Measurements from ENCODE around the gene MAP7.
"Not testable (repeated sequence)": the region's sequence is repeated elsewhere in the genome, so short reads cannot be mapped to it uniquely, and the experiment has no call there.

Gene MAP7

GRCh38 chr6:136382676-136383252 is 167.5 kb downstream of the MAP7 start:
- DNase-seq (ENCODE audit: low spot score): no peak
- TF ChIP-seq, protein P1, sequence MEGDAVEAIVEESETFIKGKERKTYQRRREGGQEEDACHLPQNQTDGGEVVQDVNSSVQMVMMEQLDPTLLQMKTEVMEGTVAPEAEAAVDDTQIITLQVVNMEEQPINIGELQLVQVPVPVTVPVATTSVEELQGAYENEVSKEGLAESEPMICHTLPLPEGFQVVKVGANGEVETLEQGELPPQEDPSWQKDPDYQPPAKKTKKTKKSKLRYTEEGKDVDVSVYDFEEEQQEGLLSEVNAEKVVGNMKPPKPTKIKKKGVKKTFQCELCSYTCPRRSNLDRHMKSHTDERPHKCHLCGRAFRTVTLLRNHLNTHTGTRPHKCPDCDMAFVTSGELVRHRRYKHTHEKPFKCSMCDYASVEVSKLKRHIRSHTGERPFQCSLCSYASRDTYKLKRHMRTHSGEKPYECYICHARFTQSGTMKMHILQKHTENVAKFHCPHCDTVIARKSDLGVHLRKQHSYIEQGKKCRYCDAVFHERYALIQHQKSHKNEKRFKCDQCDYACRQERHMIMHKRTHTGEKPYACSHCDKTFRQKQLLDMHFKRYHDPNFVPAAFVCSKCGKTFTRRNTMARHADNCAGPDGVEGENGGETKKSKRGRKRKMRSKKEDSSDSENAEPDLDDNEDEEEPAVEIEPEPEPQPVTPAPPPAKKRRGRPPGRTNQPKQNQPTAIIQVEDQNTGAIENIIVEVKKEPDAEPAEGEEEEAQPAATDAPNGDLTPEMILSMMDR (IDR thresholded peaks at IDR 0.05; ENCODE audit: extremely low read depth, missing control alignments): no peak

- no peak for DNase-seq (ENCODE audit: low spot score)
- TF ChIP-seq, protein P1 (IDR thresholded peaks at IDR 0.05; ENCODE audit: extremely low read depth, missing control alignments): peak; percentile 4
Measured at GRCh38 chr6:136378888-136379287, 171.3 kb downstream of the MAP7 start.

DNA sequence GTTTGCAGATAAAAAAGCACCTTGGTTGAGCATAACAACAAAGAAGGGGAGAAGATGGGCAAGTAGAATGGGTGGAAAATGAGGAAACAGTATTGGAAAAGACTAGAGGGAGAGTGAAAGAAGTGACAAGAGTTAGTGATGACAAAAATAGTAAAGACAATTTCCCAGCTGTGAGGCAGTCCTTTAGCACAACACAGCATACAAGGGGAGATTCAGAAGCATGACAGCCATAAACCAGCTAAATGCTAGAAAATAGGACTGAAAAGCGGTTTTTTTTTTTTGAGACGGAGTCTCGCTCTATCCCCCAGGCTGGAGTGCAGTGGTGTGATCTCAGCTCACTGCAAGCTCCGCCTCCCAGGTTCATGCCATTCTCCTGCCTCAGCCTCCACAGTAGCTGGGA is 174.4 kb downstream of the MAP7 start:
- not testable (repeated sequence) for DNase-seq (ENCODE audit: low spot score)

GRCh38 chr6:136371959-136372358 is 178.3 kb downstream of the MAP7 start:
- DNase-seq (ENCODE audit: low spot score): no peak
- TF ChIP-seq, protein P1 (IDR thresholded peaks at IDR 0.05; ENCODE audit: extremely low read depth, missing control alignments): no peak

GRCh38 chr6:136370988-136371728 is 179.1 kb downstream of the MAP7 start:
- TF ChIP-seq, protein P1 (IDR thresholded peaks at IDR 0.05; ENCODE audit: extremely low read depth, missing control alignments): no peak
- DNase-seq (ENCODE audit: low spot score): no peak

DNA sequence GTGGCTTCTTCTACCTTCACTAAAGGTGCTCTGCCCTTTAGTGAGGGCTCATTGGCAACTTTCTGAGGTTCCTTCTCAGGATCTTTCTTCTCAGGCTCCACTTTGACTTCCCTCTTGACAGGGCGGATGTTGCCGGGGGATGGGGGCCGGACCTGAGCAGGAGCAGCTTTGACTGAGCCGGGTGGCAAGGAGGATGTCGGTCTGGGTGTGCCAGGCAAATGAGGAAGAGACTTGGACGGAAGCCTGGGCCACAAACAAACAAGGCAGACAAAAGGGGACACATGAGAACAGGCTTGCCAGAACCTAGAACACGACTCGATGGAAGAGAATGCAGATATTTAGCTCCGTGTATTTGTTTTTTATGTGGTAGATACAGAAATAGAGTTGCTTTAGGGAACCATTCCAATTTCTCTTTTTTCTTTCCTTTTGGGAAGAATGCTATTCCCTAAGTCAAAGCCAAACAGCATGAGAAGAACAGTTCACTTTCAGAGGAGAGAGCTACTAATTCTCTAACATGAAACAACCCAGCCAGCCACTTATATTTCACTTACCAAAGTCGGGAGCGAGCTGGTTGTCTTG is 184.4 kb downstream of the MAP7 start:
- TF ChIP-seq, protein P1 (IDR thresholded peaks at IDR 0.05; ENCODE audit: extremely low read depth, missing control alignments): no peak

GRCh38 chr6:136362421-136363356 is 187.5 kb downstream of the MAP7 start:
- DNase-seq (ENCODE audit: low spot score): no peak
- TF ChIP-seq, protein P1 (IDR thresholded peaks at IDR 0.05; ENCODE audit: extremely low read depth, missing control alignments): no peak

More for the DNA sequence above, 184.4 kb downstream of the MAP7 start:
- DNase-seq (ENCODE audit: low spot score): no peak
